ENCODE data around the gene SRSF10.

Gene SRSF10

DNA sequence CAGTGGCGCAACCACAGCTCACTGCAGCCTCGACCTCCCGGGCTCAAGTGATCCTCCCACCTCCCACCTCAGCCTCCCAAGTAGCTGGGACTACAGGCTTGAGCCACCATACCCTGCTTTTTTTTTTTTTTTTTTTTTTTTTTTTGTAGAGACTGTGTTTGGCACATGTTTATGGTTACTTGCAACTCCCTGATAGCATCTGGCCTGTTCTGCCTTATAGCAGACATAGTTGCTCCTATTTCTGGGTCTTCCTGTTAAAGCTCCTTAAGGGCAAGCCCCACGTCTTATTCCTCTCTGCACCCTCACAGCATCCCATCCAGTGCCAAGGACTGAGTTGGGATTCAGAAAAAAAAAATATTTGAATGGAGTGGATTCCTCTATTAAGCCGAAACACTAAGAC lies 49.9 kb downstream of the SRSF10 start:
- TF ChIP-seq CTCF (conservative IDR thresholded peaks at IDR 0.05; ENCODE audit: low read length) (no peak), EZH2phosphoT487 (IDR thresholded peaks at IDR 0.05; ENCODE audit: borderline replicate concordance) (no peak)
- Histone ChIP-seq H3K27me3 (ENCODE audit: insufficient read depth, low read length, poor library complexity, severe bottlenecking) (no peaks in the 10 kb centered on the region), H3K4me3 (ENCODE audit: low read length, poor library complexity, severe bottlenecking) (no peak overlapping the region), H3K9me3 (ENCODE audit: insufficient read depth, low read depth, low read length) (no peaks in the 10 kb centered on the region), H3K4me1 (ENCODE audit: insufficient read depth, low read length, poor library complexity, severe bottlenecking) (no peaks in the 10 kb centered on the region), H3K9me2 (replicated peaks; ENCODE audit: low read depth, low read length) (no peaks in the 10 kb centered on the region), H3K79me2 (ENCODE audit: insufficient read depth, low read length) (no peaks in the 10 kb centered on the region), H3K36me3 (ENCODE audit: insufficient read depth, low read length) (no peaks in the 10 kb centered on the region), H2AFZ (ENCODE audit: low read length) (no peak overlapping the region), H3K4me2 (ENCODE audit: low read depth, low read length, poor library complexity, severe bottlenecking) (no peak overlapping the region), H4K20me1 (ENCODE audit: insufficient read depth, low read length, poor library complexity, severe bottlenecking) (no peaks in the 10 kb centered on the region), H3K9ac (ENCODE audit: low read depth, low read length, poor library complexity, severe bottlenecking) (no peak overlapping the region), H3F3A (ENCODE audit: low read depth) (no peaks in the 10 kb centered on the region)

DNA sequence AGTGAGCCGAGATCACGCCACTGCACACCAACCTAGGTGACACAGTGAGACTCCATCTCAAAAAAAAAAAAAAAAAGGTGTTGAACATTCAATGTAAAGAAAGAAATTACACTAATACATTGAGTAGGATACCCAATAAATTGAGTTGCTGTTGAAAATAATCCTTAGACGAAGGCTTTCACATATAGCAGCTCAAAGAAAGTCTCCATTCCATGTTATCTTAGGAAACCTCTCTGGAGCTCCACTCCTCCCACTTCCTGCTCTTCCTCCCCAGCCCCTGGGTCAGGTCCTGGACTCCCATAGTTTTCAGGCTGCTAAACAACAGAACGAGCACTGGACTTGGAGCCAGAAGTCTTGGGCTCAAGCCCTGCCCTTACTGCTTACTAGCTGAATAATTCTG lies 51.3 kb downstream of the SRSF10 start:
- Histone ChIP-seq H3K9me2 (replicated peaks; ENCODE audit: low read depth, low read length) (no peaks in the 10 kb centered on the region), H2AFZ (ENCODE audit: low read length) (no peak overlapping the region), H3K9me3 (ENCODE audit: insufficient read depth, low read depth, low read length) (no peaks in the 10 kb centered on the region), H4K20me1 (ENCODE audit: insufficient read depth, low read length, poor library complexity, severe bottlenecking) (no peaks in the 10 kb centered on the region), H3F3A (ENCODE audit: low read depth) (no peaks in the 10 kb centered on the region), H3K79me2 (ENCODE audit: insufficient read depth, low read length) (no peaks in the 10 kb centered on the region), H3K9ac (ENCODE audit: low read depth, low read length, poor library complexity, severe bottlenecking) (no peak overlapping the region), H3K4me3 (ENCODE audit: low read length, poor library complexity, severe bottlenecking) (no peak overlapping the region), H3K27me3 (ENCODE audit: insufficient read depth, low read length, poor library complexity, severe bottlenecking) (no peaks in the 10 kb centered on the region), H3K36me3 (ENCODE audit: insufficient read depth, low read length) (no peaks in the 10 kb centered on the region), H3K4me2 (ENCODE audit: low read depth, low read length, poor library complexity, severe bottlenecking) (no peak overlapping the region), H3K4me1 (ENCODE audit: insufficient read depth, low read length, poor library complexity, severe bottlenecking) (no peaks in the 10 kb centered on the region)
- TF ChIP-seq EZH2phosphoT487 (IDR thresholded peaks at IDR 0.05; ENCODE audit: borderline replicate concordance) (no peak), CTCF (conservative IDR thresholded peaks at IDR 0.05; ENCODE audit: low read length) (no peak)

GRCh38 chr1:23927097-23927496 lies 53.0 kb downstream of the SRSF10 start:
- H3K9me2 ChIP-seq (replicated peaks; ENCODE audit: low read depth, low read length): no peaks in the 10 kb centered on the region
- no peaks in the 10 kb centered on the region for H3K79me2 ChIP-seq (ENCODE audit: insufficient read depth, low read length)
- H3K9ac ChIP-seq (ENCODE audit: low read depth, low read length, poor library complexity, severe bottlenecking): no peak overlapping the region
- H3K4me2 ChIP-seq (ENCODE audit: low read depth, low read length, poor library complexity, severe bottlenecking): no peak overlapping the region
- H3K36me3 ChIP-seq (ENCODE audit: insufficient read depth, low read length): no peaks in the 10 kb centered on the region
- no peaks in the 10 kb centered on the region for H3K9me3 ChIP-seq (ENCODE audit: insufficient read depth, low read depth, low read length)
- TF ChIP-seq EZH2phosphoT487 (IDR thresholded peaks at IDR 0.05; ENCODE audit: borderline replicate concordance): no peak
- no peak for TF ChIP-seq CTCF (conservative IDR thresholded peaks at IDR 0.05; ENCODE audit: low read length)
- H3K4me1 ChIP-seq (ENCODE audit: insufficient read depth, low read length, poor library complexity, severe bottlenecking): no peaks in the 10 kb centered on the region
- H2AFZ ChIP-seq (ENCODE audit: low read length): no peak overlapping the region
- H3K4me3 ChIP-seq (ENCODE audit: low read length, poor library complexity, severe bottlenecking): no peak overlapping the region
- H4K20me1 ChIP-seq (ENCODE audit: insufficient read depth, low read length, poor library complexity, severe bottlenecking): no peaks in the 10 kb centered on the region
- H3F3A ChIP-seq (ENCODE audit: low read depth): no peaks in the 10 kb centered on the region
- no peaks in the 10 kb centered on the region for H3K27me3 ChIP-seq (ENCODE audit: insufficient read depth, low read length, poor library complexity, severe bottlenecking)

Data from Loucy (cell line).